Stimulated activated CD8-positive, alpha-beta memory T cell treated with anti-CD3 and anti-CD28 coated beads, Interleukin-4, amount 100 ng/mL, for 1 hour (primary cell): ENCODE results near the gene BMP8B.

Experiments
- DNase-seq, 2 donors: peaks; one replicate each; pipeline ENCODE4 v3.0.0-alpha.2; 2020; ENCODE audit warnings: low read depth in 2 of 2, low spot score in 1 of 2

Gene BMP8B

DNA sequence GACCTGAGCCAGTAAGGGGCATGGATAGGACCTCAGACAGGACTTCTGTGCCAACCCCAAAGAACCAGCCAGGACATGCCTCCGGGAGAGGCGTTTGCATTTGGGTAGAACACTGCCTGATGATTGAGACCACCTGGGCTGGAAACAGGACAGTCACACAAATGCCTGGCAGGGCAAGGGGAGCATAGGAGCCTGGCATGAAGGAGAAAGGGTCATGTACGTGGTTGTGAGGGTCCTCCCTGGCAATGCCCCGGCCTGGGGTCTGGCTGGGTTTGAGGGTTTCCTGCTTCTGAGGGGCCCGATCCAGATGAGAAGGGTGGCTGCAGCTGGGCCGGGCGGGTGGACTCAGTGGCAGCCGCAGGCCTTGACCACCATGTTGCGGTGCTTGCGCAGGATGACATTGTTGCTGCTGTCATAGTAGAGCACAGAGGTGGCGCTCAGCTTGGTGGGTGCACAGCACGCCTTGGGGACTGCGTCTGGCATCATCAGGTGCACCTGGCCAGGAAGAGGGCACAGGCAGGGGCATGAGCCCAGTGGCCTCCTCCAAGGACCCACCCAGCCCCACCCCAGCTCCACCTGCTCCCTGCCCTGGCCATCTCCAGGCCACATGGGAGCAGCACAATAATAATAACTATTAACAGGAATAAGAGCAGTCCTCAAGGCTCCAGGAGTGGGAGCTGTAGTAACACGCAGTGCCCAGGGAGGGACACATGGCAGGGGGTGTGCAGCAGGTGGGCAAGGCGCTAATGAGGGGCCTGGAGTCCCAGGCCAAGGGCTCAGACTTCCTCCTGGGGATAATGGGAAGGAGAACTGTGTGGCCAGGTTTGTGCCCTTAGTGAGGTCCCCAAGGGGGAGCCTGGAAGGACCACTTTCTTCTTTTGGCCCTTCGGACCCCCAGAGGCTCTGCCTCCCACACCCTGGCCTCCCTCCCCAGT, 28.3 kb downstream of the BMP8B start:
- DNase-seq: no peak

DNA sequence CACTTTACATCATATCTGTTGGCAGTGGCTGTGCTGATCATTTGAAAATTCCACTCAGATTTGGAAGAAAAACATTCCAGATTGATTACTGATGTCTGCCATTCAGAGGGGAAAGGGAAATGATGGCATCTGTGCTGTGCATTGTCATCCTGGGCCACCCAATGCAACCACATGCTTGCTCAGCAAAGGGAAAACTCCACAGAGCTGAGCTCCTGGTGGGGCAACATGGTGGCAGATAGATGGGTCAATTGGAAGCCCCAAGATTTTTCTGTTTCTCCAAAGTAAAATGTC, 29.3 kb downstream of the BMP8B start:
- DNase-seq: no peak

DNA sequence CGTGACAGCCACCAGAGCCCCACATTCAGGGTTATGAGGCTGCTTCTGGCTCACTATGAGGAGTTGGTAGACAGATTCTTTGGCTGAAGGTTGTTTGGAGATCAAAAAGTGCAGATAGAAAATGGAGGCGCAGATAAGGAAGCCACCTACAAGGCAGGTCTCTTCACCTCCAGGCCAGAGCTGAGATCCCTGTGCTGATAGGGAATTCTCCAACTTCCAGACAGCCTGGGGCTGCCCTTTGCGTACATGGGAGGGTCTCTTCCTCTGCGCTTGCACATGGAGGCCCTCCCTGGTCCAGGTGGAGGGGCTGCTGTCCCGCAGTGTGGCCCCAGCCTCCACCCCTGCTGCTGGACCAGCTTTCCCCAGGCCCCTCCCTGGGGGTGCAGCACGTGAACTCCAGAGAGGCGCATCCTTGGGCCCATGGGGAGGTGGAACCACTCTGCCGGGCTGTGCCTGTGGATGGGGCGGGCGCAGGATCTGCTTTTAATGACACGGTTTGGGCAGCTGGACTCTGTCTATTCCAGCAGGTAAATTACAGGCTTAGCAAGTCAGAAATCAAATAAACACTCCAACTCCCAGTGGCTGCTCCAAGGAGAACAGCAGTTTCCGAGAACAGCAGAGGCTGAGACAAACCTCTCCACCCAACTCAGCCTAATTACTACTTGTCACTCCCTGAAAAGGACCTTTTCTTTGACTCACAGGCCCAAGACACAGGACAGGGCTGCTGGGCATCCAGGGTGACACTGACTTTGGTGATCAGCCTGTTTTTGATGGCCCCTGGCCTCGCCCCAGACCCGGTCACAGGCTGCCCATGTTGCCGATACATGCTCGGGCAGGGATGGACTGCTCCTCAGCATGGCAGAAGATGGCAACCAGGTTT, 29.9 kb downstream of the BMP8B start:
- no peak for DNase-seq

DNA sequence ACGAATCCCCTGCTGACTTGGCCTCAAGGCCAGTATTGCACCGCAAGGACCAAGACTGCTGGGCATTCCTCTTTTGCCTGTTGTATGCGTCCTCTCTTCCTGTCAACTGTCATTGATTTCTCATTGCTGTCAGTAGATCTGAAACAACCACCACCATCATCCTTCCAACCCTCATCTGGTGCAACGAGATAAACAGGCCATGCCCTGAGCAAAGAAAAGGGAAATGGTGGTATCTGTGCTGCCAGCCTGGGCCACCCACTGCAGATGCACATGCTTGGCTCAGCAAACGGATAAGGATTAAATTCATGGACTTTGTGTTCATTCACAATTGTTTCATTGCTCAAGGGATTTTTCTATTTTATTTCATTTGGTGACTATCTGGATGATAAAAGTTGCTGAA, 31.2 kb downstream of the BMP8B start:
- DNase-seq: no peak

DNA sequence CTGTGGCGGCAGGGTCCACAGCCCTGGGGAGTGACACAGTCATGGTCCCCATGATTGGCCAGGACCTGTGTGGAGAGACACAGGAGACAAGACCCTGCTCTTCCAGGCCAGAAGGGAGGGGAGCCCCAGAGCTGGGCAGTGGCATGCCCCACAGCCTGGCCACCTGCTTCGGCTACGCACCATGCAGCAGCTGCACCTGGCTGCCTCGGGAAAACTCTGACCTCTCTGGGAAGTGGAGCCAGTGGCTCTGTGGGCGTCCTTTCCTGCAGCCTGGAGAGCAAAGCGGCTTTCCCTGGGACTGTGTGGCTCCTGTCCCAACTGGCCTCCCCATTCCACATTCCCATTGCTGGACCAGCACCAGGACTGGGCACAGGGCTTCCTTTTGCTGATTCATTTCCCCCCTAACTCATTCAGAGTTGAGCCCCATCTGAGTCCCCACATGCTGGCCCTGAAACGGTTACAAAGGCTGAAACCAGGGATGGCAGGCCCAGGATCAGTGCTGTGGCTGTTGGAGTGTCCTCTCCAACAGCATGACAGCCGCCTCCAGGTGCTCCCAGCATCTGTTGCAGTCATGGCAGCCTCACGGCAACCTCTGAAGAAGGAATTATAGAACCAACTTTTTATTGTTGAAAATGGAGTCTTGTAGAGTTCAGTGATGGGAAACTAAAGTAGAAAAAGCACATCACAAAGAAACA, 32.6 kb downstream of the BMP8B start:
- DNase-seq: no peak

DNA sequence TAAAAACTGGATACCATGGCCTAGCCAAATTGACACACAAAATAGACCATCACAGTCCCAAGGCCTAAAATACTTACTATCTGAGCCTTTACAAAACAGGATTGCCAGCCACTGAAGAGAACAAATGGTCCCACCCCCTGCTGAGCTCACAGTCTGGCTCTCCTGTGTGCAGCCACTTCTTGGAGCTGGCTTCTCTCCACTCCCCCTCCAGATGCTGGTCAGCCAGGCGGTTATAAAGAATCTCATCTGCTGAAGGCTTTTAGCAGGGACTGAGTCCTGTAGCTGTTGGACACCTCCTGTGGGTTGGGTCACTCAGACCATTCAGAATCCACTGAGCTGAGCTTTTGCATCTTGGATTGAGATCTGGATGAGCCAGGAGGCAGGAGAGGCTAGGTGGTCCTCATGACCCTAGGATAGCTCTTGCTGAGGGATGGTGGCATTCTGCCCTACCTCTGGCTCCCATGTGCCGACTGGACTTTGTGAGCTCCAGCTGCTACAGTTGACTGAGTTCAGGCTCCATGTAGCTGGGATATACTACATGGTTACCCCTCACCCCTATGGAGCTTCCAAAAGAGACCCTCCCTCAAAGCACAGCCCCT, 33.7 kb downstream of the BMP8B start:
- DNase-seq: no peak

DNA sequence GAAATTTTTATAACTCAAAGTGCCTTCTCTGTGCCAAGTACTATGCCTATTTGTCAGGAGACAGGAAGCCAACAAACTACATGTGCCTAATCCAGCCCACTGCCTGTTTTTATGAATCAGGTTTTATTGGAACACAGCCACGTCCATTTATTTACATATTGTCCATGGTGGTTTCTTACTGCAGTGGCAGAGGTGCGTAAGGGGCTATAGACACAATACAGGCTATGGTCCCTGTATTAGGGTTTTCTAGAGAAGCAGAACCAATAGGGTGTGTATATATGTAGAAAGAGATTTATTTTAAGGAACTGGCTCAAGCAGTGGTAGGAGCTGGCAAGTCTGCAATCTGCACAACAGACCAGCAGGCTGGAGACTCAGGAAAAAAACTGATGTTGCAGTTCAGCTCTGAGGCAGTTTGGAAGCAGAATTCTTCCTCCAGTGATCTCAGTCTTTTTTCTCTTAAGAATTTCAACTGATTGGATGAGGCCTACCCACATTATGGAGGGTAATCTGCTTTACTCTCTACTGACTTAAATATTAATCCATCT, 34.6 kb downstream of the BMP8B start:
- no peak for DNase-seq

DNA sequence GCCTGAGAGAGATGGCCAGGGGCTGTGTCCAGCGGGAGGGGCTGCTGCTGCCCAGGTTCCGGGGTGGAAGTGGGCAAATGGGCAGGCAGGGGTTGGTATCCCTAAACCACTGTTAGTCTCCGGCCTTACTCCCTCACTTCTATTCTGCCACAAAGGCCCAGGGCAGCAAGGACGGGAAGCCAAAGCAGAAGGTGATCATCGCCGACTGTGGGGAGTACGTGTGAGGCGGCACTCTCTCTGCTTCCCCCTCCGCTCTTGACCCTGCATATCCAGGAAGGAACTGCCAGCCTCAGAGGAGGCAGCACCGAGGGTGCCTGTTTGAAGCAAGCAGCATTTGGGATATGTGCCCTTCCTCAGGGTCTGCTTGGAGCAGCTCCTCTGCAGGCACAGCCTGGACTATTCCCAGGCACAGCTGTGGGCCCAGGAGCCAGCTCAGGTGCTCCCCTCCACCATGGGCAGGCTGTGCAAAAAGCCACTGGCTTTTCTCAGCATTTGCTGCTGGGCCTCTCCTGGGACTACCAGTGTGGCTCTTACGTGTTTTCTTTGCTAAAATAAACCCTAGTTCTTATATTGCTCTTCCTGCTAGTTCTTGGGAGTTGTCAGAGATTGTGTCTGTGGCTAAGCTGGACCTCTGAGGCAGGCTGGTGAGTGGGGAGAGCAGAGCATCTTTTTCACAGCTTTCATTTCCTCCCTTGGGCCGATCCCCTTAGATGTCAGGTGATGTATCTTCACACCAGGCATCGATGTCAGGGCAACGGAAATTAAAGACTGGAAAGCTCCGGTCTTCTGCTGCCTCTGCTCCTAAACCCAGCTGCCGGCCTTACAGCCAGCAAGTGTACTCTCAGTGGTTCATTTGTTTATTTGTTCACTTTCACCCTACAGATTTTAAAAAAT, 35.3 kb downstream of the BMP8B start:
- DNase-seq: no peak

DNA sequence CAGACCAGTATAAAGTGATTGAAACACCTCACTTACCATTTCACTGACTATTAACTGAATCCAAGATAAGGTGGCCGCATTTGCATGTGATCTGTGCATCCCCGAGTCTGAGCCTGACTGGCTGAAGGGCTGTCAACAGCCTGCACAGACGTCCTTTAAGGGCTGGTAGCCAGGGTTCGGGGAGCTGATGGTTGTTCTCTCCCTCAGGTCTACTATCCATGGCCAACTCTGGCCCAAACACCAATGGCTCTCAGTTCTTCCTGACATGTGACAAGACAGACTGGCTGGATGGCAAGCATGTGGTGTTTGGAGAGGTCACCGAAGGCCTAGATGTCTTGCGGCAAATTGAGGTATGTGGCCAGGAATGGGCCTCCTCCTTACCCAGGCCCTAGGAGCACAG, 36.0 kb downstream of the BMP8B start:
- no peak for DNase-seq

DNA sequence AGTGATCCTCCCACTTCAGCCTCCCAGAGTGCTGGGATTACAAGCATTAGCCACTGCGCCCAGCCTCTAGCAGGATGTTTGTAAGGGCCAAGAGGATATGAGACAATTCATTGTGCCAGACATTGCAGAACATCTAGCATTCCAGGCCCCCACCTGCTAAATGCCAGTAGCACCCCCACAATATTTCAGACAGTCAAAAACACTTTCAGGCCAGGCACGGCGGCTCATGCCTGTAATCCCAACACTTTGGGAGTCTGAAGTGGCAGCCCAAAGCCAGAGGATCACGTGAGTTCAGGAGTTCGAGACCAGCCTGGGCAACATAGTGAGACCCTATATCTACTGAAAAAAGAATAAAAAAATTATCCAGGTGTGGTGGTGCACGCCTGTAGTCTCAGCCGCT, 37.1 kb downstream of the BMP8B start:
- DNase-seq: no peak

DNA sequence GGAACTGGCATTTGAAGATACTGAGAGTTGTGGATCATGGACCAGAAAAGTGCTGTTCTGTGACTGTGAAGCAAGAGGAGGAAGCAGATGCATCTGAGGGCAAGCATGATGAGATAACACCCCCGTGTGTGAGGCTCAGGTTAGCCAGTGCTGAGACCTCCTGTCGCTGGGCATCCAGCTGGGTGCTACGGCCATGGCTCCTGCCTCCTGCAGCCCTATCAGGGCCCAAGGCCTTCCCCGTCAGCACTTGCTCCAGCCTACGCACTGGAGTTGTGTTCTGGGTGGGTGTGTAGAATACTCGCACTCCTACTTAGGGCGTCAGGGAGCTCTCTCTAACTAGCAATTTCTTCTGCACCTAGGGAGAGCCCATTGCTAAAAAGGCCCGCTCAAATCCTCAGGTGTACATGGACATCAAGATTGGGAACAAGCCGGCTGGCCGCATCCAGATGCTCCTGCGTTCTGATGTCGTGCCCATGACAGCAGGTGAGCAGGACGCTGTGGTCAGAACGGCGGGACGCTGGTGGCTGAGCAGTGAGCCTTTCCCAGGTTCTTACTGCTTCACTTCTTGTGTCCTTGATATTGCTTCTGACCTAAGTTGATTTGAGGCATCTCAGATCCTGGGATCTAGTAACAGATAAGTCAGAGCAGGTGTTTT, 43.5 kb downstream of the BMP8B start:
- no peak for DNase-seq

DNA sequence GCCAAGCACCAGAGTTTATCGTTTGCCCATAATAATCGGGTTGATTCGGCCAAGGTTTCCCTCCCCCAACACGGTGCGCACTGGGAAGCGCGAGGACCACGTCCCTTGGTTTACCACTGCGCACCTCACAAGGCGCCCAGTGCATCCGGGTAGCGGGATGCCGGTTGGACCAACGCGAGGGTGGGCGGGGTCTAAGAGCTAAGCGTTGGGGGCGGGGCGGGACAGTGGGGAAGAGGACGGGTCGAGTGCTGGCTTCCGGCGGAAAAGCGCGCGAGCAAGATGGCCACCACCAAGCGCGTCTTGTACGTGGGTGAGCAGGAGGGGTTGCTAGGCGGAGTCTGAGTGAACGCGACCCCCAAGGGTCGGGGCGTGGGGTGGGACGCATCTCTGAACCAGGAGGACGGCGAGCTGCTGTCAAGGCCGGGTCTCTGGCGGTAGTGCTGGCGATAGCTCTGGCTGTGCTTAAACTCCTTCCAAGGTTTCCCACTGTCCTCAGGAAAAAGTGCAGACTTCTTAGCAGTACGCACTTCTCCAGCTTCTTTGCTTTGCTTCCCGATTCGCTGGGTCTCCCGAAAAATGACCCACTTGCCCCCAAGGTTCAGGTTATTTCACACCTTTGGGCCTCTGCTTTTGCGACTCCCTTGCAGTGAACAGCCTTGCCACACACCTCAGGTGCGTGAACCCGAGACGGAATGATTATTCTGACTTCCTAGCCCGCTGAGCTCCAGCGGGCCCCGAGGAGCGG, 49.9 kb downstream of the BMP8B start, which contains the start of gene PPIE:
PPIE (plus strand) TSS at position 261 of the 745 bp plus-strand sequence; CDS start at position 280, 19 bp downstream.
- peak; percentile 89 to 92 for DNase-seq

DNA sequence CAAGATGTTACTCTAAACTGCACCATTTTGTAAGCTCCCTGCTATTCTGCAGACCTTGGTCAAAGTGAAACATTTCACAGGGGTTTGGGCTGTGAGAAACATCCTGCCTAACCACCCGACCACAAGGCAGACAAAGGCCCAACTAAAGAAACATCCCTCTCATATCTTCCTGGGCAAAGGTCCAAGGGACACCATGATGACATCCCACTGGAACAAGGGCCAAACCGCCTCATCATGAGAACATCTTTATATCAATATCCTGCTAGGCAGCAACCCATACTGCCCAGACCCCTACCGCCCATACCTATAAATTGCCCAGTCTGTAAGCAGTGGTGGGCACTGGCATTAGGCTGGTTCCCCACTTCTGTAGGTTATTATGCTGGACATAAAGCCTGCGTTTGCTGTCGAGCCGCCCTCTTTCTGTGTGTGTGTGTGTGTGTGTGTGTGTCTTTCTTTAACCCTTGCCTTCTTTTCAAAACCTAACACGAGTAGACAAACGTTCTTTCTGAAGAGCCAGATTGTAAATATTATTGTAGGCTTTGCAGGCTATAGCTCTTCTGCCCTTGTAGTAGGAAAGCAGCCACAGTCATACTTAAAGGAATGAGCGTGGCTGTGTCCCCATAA, 51.0 kb downstream of the BMP8B start:
- DNase-seq: no peak

DNA sequence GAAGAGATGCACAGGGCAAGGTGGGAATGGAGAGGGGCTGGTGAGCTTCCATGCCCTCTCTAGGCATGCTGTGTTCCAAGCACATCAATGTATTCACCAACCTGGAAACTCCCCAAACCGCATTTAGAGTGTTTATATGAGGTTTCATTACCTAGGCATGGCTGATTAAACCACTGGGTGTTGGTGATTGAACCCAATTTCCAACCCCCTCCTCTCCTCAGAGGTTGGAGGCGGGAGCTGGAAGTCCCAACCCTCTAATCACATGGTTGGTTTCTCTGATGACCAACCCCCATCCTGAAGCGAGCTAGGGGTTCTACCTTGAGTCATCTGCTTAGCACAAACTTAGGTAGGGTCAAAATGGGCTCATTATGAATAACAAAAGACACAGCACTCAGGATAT, 52.9 kb downstream of the BMP8B start:
- no peak for DNase-seq

DNA sequence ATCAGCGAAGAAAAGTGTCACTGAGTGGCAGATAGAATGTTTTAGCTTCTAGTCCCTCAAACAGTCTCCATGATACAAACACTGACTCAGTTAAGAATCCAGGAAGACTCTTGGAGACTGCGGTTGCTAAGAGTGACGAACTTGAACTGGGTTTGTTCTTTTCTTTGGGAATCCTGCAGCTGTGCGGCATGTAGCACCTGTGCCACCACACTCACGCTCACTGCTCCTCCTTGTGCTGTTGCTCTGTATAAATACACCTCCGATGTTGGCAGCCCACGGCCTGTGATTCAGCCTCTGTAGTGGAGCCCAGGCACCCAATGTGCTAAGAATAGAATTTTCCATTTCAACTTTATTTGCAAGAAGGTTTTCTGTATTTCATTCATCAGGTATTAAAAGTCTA, 55.5 kb downstream of the BMP8B start:
- DNase-seq: no peak

DNA sequence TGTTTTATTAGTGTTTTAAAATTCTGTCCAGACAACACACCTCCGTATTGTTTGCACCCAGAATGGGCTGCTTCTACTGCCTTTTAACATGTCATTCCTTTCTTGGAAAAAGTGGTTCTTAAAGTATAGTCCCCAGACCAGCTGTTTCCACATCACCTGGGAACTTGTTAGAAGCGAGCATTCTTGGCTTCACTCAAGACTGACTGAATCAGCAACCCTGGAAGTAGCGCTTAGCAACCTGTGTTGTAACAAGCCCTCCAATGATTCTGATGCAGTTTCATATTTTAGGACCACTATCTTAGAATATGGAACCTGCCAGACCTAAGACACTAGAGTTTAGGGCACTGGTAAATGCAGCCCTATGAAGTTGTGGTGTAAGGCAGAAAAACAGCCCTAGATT, 55.9 kb downstream of the BMP8B start:
- DNase-seq: no peak

DNA sequence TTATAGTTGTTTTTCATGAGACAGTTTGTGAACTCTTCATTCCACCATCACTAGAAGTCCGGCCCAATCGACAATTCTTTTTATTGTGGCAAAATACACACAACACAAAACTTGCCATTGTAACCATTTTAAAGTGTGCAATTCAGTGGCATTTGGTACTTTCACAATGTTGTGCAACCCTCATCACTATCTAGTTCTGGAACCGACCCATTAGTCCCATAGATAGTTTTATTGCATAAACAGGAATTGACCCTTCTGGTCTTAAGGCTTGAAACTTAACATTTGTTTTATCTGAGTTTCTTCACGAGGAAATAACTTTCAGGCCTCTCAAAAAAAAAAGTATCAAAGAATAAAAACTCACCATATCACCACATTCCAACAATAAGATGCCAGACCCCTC, 58.8 kb downstream of the BMP8B start:
- DNase-seq: no peak

DNA sequence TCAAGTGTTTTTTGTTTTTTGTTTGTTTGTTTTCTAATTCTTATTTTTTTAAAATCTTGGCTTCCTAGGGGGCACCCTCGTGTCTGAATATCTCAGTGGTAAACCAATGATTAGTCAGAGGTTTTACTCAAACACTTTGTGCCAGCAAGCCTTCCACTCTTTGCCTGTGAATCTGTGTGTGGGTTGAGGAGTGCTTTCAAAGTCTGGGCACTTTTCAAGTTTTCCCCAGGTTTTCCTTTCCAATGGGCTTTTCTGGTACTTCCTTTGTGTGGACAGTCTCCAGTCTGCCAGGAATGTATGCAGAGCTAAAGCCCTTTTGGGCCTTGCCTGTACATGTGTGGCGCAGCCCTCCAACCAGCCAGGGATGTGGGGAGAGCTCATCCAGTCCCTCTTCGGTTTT, 59.6 kb downstream of the BMP8B start:
- DNase-seq: no peak
